HG03064 (cell line): Measurements from ENCODE around the gene LIPC.

Experiments used
- ATAC-seq: cut with Tn5 transposase; IDR thresholded peaks from one replicate; pipeline ENCODE4 v1.9.1; 2021; ENCODE audit warnings: low read depth; ENCODE audit not compliant: unreplicated experiment

Gene LIPC

GRCh38 chr15:58549013-58549784, 117.4 kb downstream of the LIPC start:
- no peak for ATAC-seq

- ATAC-seq: no peak
Observed at GRCh38 chr15:58549785-58550074, 117.9 kb downstream of the LIPC start.

- no peak for ATAC-seq
Observed at GRCh38 chr15:58551084-58551763, 119.4 kb downstream of the LIPC start.

GRCh38 chr15:58551764-58552504, 120.1 kb downstream of the LIPC start:
- no peak for ATAC-seq

- no peak for ATAC-seq
Observed at GRCh38 chr15:58552505-58553364, 120.9 kb downstream of the LIPC start.

- no peak for ATAC-seq
Observed at GRCh38 chr15:58553365-58553918, 121.7 kb downstream of the LIPC start.

GRCh38 chr15:58554758-58555157, 123.0 kb downstream of the LIPC start:
- ATAC-seq: no peak

GRCh38 chr15:58555162-58556027, 123.6 kb downstream of the LIPC start:
- ATAC-seq: no peak

- ATAC-seq: no peak
Observed at GRCh38 chr15:58556028-58556361, 124.2 kb downstream of the LIPC start.

GRCh38 chr15:58556541-58556940, 124.8 kb downstream of the LIPC start:
- no peak for ATAC-seq

GRCh38 chr15:58558777-58559176, 127.0 kb downstream of the LIPC start:
- ATAC-seq: no peak

- no peak for ATAC-seq
Observed at GRCh38 chr15:58559904-58560588, 128.3 kb downstream of the LIPC start.

GRCh38 chr15:58561321-58561720, 129.5 kb downstream of the LIPC start:
- no peak for ATAC-seq

GRCh38 chr15:58562135-58562534, 130.3 kb downstream of the LIPC start:
- ATAC-seq: no peak

GRCh38 chr15:58564981-58565380, 133.2 kb downstream of the LIPC start:
- no peak for ATAC-seq

- no peak for ATAC-seq
Observed at GRCh38 chr15:58565619-58566018, 133.8 kb downstream of the LIPC start.

GRCh38 chr15:58566029-58566428, 134.2 kb downstream of the LIPC start:
- no peak for ATAC-seq

GRCh38 chr15:58568157-58568571, 136.4 kb downstream of the LIPC start:
- no peak for ATAC-seq

- ATAC-seq: no peak
Observed at GRCh38 chr15:58569455-58569854, 137.7 kb downstream of the LIPC start.
